WTC11 (cell line): ENCODE results near the gene IVNS1ABP.

Source experiments
- CTCF ChIP-seq: fragments of 200-600 bp; IDR thresholded peaks from 2 replicates; pipeline ENCODE4 v1.8.0; 2022; ENCODE audit warnings: antibody characterized with exemption
- MXD4 ChIP-seq: fragments of 250-450 bp; sonication (Bioruptor Pico); IDR thresholded peaks from 2 replicates; pipeline ENCODE4 v1.8.0; 2021; ENCODE audit warnings: mild to moderate bottlenecking, moderate library complexity, borderline replicate concordance
- NR2C2 ChIP-seq: sonication (generic); formaldehyde crosslinking; IDR thresholded peaks from 2 replicates; pipeline ENCODE4 v1.8.0; 2022; ENCODE audit warnings: mild to moderate bottlenecking, missing genetic modification reagents
- RELA ChIP-seq: sonication (generic); formaldehyde crosslinking; IDR thresholded peaks from 2 replicates; pipeline ENCODE4 v1.8.1; 2022; ENCODE audit warnings: missing genetic modification reagents, mild to moderate bottlenecking, borderline replicate concordance
- TEAD4 ChIP-seq: sonication (generic); formaldehyde crosslinking; IDR thresholded peaks from 2 replicates; pipeline ENCODE4 v1.8.0; 2022; ENCODE audit warnings: mild to moderate bottlenecking, missing genetic modification reagents
- ZNF121 ChIP-seq: sonication (generic); formaldehyde crosslinking; IDR thresholded peaks from 2 replicates; pipeline ENCODE4 v1.8.0; 2023; ENCODE audit warnings: missing genetic modification reagents

GRCh38 chr1:185284116-185284515 is 32.9 kb downstream of the IVNS1ABP start:
- no peak for TF ChIP-seq ZNF121 (CRISPR knock-in tag)
- no peak for TF ChIP-seq CTCF
- no peak for TF ChIP-seq NR2C2
- TF ChIP-seq RELA: no peak
- no peak for TF ChIP-seq MXD4 (CRISPR knock-in tag)
- no peak for TF ChIP-seq TEAD4 (CRISPR knock-in tag)
